ENCODE results near the gene LRP8. TPM values are rescaled to one million over a fixed set of nuclear protein-coding genes. Genes with fewer than 3 reads are reported as not detected.

The LRP8 gene
- total and polyA plus RNA-seq, 9 of the 15 experiments (the other 6 are each of a cell fraction or from before 2014, with no cell fraction given), result 7.1 to 56.1 (median 31.3) TPM

GRCh38 chr1:53326598-53327181, 1.2 kb downstream of the LRP8 start (continued):
- TF ChIP-seq YY1 (IDR thresholded peaks at IDR 0.05; ENCODE audit: borderline replicate concordance in 1 of 3, control insufficient read depth in 1 of 3, extremely low read depth in 1 of 3, insufficient read depth in 3 of 3, insufficient read length in 1 of 3, insufficient replicate concordance in 2 of 3, low read depth in 1 of 3, low read length in 2 of 3) (peak in 1 of 3 experiments; percentile 53), ELK1 (CRISPR knock-in tag; IDR thresholded peaks at IDR 0.05) (no peak), E2F6 (IDR thresholded peaks at IDR 0.05; ENCODE audit: borderline replicate concordance in 1 of 2, extremely low read depth in 1 of 2, insufficient read depth in 1 of 2, insufficient read length in 1 of 2, low read depth in 1 of 2, low read length in 1 of 2, poor library complexity in 1 of 2, severe bottlenecking in 1 of 2) (peak; percentile 57 to 81), HNRNPH1 (optimal IDR thresholded peaks at IDR 0.05; ENCODE audit: low read depth, low read length) (no peak), ARID4B (CRISPR knock-in tag; IDR thresholded peaks at IDR 0.05) (peak; percentile 85), ZNF511 (CRISPR knock-in tag; IDR thresholded peaks at IDR 0.05) (peak; percentile 78), LCOR (CRISPR knock-in tag; IDR thresholded peaks at IDR 0.05) (peak; percentile 35; the same call in 1 of the 2 replicates), ILK (tag; IDR thresholded peaks at IDR 0.05; ENCODE audit: borderline replicate concordance, low read depth) (no peak), FOXP4 (CRISPR knock-in tag; IDR thresholded peaks at IDR 0.05; ENCODE audit: borderline replicate concordance) (peak; percentile 79; the same call in 1 of the 2 replicates), PHTF2 (CRISPR knock-in tag; IDR thresholded peaks at IDR 0.05) (no peak), KAT2B (IDR thresholded peaks at IDR 0.05; ENCODE audit: low read depth, low read length) (no peak), FOXP1 (CRISPR knock-in tag; IDR thresholded peaks at IDR 0.05) (peak; percentile 93), NR3C1 (CRISPR knock-in tag; IDR thresholded peaks at IDR 0.05) (peak; percentile 67; the same call in 1 of the 2 replicates), GABPB1 (CRISPR knock-in tag; IDR thresholded peaks at IDR 0.05) (peak; percentile 57), ZNF274 (IDR thresholded peaks at IDR 0.05; ENCODE audit: borderline replicate concordance, low read depth, low read length) (no peak), KDM1A (IDR thresholded peaks at IDR 0.05) (0 out of 4 replicates have a peak, but pooled peaks of 1 of the 2 experiments have one; percentile 34)

Measured in K562 (cell line).